T follicular helper cell (primary cell): Measurements from ENCODE around the gene FBXO11.
"Not testable (repeated sequence)": the region's sequence is repeated elsewhere in the genome, so short reads cannot be mapped to it uniquely, and the experiment has no call there.

Experiments used
- DNase-seq: peaks from one replicate; pipeline ENCODE4 v3.0.0-alpha.2; 2020; ENCODE audit warnings: low read depth
- total RNA-seq, 2 experiments: gene quantifications; one replicate each; lab custom pipeline; 2026; lab: John Stamatoyannopoulos, UW

FBXO11 gene
- 70.3 to 104 reads per million in 2 experiments for total RNA-seq

GRCh38 chr2:47906157-47907038 lies at the start of gene FBXO11:
TSS of gene FBXO11 (minus strand) at chr2:47906498. CDS start at chr2:47905720, 778 bp downstream.
- peak; percentile 96 for DNase-seq

- no peak for DNase-seq
These were observed 44.3 kb upstream of the FBXO11 start for GRCh38 chr2:47950340-47951301.

- DNase-seq, result no peak
These were observed 40.3 kb upstream of the FBXO11 start for GRCh38 chr2:47946593-47946992.

GRCh38 chr2:47945046-47945781 lies 38.9 kb upstream of the FBXO11 start:
- no peak for DNase-seq

- no peak for DNase-seq
These were observed 35.6 kb upstream of the FBXO11 start for GRCh38 chr2:47941936-47942335.

GRCh38 chr2:47937677-47938076 lies 31.4 kb upstream of the FBXO11 start:
- no peak for DNase-seq

- no peak for DNase-seq
These were observed 28.8 kb upstream of the FBXO11 start for GRCh38 chr2:47935071-47935470.

GRCh38 chr2:47918043-47918442 lies 11.7 kb upstream of the FBXO11 start:
- DNase-seq, result no peak

GRCh38 chr2:47917276-47917961 lies 11.1 kb upstream of the FBXO11 start:
- no peak for DNase-seq

GRCh38 chr2:47916412-47916811 lies 10.1 kb upstream of the FBXO11 start:
- no peak for DNase-seq

- DNase-seq, result not testable (repeated sequence)
These were observed 4.4 kb upstream of the FBXO11 start for GRCh38 chr2:47910662-47911061.

GRCh38 chr2:47908682-47909081 lies 2.4 kb upstream of the FBXO11 start:
- no peak for DNase-seq

GRCh38 chr2:47907039-47907781 lies 912 bp upstream of the FBXO11 start:
- DNase-seq, result peak; percentile 12

GRCh38 chr2:47905386-47906156 lies 727 bp downstream of the FBXO11 start:
- DNase-seq, result peak; percentile 49

GRCh38 chr2:47903781-47904490 lies 2.4 kb downstream of the FBXO11 start:
- DNase-seq, result no peak

GRCh38 chr2:47901892-47902291 lies 4.4 kb downstream of the FBXO11 start:
- DNase-seq, result not testable (repeated sequence)

GRCh38 chr2:47900857-47901256 lies 5.4 kb downstream of the FBXO11 start:
- DNase-seq, result no peak

- no peak for DNase-seq
These were observed 6.1 kb downstream of the FBXO11 start for GRCh38 chr2:47899915-47900816.
